Dedifferentiated amniotic fluid mesenchymal stem cell (primary cell): Measurements from ENCODE around the gene OOSP2.
"Not testable (repeated sequence)": the region's sequence is repeated elsewhere in the genome, so short reads cannot be mapped to it uniquely, and the experiment has no call there.

Experiments
- DNase-seq: peaks from one replicate; pipeline ENCODE4 v3.0.0-alpha.2; 2016; ENCODE audit errors: extremely low spot score

The OOSP2 gene, protein sequence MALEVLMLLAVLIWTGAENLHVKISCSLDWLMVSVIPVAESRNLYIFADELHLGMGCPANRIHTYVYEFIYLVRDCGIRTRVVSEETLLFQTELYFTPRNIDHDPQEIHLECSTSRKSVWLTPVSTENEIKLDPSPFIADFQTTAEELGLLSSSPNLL

DNA sequence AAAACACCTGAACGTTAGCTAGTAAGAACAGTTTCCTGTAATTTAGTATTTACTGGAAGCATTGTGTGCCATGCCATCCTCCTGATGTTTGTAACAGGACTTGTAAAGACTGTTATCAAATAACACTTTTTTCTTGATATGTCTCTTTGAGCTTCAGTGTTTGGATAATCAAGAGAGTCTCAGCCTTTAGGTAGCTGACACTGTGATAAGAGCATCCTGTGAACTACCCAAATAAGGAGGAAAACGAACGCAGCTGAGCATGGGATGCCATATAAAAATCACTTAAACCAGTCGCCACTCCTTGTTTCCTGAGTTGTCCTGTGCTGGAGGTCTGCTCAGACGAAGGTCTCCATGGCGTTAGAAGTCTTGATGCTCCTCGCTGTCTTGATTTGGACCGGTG lies at the start of gene OOSP2:
Gene OOSP2 (plus strand): TSS at position 301 of the 400 bp plus-strand sequence. CDS start 51 bp downstream, at position 352.
- no peak for DNase-seq

DNA sequence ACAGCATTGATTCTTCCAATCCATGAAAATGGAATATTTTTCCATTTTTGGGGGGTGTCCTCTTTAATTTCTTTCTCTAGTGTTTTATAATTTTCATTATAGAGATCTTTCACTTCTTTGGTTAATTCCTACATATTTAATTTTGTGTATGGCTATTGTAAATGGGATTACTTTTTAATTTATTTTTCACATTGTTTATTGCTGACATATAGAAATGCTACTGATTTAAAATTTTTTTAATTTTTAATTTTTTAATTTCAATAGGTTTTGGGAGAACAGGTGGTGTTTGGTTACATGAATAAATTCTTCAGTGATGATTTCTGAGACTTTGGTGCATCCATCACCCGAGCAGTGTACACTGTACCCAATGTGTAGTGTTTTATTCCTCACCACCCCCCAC lies 49.8 kb upstream of the OOSP2 start:
- DNase-seq = no peak

DNA sequence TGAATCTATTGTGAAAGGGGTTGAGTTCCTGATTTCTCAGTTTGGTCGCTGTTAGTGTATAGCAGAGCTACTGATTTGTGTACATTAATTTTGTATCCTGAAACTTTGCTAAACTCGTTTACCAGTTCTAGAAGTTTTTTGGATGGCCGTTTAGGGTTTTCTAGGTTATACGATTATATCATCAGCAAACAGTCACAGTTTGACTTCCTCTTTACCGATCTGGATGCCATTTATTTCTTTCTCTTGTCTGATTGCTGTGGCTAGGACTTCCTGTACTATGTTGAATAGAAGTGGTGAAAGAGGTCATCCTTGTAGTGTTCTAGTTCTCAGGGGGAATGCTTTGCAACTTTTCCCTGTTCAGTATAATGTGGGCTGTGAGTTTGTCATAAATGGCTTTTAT lies 47.8 kb upstream of the OOSP2 start:
- no peak for DNase-seq

DNA sequence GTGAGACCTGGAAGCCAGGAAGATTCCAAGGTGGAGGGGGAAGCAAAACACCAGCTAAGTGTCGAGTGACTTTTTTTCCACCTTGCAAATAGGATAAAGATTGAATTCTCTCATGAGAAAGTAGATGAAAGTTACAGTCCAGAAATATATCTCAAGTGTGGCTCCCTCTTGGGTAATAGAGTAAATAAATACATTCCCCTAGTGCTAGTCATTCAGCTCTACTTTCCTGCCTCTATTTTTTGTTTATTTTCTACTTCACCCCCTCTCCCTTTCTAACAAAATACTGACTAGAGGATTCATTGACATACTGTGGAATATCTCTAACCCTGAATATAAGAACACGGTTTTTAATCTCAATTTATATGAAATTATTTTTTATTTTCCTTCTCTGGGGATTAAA lies 42.4 kb upstream of the OOSP2 start:
- DNase-seq = no peak

DNA sequence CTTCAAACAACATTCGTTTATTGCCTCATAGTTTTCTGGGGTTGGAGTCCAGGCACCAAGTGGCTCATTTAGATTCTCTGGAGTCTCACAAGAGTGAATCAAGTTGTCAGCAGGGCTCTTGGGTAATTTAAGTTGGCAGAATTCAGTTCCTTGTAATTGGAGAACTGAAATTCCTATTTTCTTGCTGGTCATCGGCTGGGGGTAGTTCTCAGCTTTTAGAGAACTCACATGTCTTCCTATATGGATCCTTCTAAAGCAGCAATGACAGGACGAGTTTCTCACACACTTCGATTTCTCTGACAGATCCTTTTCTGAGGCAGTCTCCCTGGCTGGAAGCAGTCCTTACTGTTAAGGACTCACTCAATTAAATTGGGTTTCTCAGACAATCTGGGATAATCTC lies 40.5 kb upstream of the OOSP2 start:
- DNase-seq = no peak

DNA sequence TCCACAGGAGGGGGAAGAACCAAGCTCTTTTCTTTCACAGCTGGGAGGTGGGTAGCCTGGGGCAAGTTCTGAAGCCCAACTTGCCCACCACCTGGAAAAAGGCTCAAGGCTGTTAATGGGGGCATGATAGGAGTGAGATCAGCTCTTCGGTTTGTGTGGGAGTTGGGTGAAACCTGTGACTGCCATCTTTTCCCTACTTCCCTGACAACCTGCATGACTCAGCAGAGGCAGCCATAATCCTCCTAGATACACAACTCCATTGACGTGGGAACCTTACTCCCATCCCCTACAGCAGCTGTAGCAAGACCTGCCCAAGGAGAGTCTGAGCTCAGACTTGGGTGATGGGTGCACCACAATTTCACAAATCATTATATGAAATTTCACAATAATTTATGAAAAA lies 36.5 kb upstream of the OOSP2 start:
- no peak for DNase-seq

DNA sequence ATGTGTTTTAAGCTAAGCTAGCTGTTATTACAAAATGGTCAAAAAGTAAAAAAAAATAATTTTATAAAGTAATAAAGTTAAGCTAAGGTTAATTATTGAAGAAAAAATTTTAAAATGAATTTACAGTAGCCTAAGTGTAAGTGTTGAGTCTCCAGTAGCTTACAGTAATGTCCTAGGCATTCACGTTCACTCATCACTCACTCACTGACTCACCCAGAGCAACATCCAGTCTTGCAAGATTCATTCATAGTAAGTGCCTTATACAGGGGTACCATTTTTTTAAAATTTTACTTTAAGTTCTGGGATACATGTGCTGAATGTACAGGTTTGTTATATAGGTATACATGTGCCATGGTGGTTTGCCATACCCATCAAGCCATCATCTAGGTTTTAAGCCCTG lies 34.8 kb upstream of the OOSP2 start:
- DNase-seq = no peak

DNA sequence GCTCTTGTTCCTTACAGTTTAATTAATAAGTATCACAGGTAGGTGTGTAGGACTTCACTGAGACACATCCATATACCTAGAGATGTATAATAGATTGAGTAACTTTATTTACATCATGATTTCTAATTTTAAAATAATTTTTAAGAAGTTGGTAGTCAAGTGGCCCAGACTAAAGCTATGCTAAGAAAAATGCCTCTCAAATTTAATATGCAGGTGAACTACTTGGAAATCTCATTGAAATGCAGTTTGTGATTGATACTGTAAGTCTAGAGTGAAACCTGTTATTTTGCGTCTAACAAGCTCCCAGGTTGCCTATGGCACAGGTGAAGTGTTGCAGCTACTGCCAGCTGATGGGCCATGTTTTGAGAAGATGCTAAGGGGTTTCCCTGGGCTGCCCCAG lies 23.3 kb upstream of the OOSP2 start, which contains the start of gene OOSP4B:
Gene OOSP4B (plus strand): TSS at position 301 of the 400 bp plus-strand sequence.
- no peak for DNase-seq

DNA sequence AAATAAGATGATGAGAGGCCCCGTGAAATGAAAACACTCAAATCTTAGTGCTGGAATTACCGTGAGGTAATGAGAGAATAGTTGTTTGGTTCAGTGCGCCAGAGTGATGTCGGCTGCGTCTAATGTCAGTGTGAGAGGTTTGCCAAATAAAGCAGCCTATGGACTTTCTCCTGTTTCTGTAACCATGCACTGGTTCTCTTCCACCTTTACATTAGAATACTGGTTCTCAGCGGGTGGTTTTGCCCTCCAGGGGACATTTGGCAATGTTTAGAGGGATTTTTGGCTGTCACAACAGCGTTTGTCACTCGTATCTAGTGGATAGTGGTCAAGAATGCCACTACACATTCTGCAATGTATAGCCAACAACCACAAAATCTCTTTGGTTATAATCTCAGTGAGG lies 22.2 kb upstream of the OOSP2 start:
- no peak for DNase-seq

DNA sequence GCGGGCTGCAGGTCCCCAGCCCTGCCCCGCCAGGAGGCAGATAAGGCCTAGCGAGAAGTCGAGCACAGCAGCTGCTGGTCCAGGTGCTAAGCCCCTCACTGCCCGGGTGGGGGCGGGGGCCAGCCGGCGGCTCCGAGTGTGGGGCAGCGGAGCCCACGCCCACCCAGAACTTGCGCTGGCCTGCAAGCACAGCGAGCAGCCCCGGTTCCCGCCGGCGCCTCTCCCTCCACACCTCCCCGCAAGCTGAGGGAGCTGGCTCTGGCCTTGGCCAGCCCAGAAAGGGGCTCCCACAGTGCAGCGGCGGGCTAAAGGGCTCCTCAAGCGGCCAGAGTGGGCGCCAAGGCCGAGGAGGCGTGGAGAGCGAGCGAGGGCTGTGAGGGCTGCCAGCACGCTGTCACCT lies 19.8 kb upstream of the OOSP2 start:
- not testable (repeated sequence) for DNase-seq

DNA sequence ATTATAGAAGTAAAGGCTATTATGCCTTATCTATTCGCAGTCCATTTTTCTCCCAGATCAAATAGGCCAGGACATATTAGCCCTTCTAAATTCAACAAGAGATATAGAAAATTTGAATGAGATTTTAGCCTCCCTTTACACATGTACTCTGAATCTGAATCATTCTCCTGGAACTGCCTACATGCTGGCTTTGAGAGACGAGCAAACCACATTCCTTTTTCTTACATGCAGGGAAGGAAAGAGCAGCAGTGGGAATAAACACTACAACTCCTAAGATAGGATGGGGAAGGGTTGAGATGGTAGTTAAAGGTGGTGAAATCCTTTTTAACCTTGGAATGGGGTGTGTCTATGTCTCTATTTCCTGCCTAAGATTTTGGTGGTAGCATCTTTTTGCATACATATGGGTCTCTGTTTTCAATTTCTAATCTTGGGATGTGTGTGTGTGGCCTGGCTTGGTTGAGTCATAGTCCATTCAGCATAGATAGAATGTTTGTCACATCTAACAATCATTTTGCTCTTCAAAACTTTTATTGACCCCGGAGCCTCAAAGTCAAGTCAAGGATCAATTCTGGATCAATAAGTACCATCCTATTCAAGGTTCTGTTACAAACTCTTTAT lies 11.1 kb upstream of the OOSP2 start:
- no peak for DNase-seq

DNA sequence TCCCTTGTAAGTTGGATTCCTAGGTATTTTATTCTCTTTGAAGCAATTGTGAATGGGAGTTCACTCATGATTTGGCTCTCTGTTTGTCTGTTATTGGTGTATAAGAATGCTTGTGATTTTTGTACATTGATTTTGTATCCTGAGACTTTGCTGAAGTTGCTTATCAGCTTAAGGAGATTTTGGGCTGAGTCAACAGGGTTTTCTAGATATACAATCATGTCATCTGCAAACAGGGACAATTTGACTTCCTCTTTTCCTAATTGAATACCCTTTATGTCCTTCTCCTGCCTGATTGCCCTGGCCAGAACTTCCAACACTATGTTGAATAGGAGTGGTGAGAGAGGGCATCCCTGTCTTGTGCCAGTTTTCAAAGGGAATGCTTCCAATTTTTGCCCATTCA lies 10.2 kb downstream of the OOSP2 start:
- DNase-seq = not testable (repeated sequence)

DNA sequence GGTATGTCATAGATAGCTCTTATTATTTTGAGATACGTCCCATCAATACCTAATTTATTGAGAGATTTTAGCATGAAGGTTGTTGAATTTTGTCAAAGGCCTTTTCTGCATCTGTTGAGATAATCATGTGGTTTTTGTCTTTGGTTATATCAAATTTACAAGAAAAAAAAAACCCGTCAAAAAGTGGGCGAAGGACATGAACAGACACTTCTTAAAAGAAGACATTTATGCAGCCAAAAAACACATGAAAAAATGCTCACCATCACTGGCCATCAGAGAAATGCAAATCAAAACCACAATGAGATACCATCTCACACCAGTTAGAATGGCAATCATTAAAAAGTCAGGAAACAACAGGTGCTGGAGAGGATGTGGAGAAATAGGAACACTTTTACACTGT lies 10.6 kb downstream of the OOSP2 start:
- not testable (repeated sequence) for DNase-seq

DNA sequence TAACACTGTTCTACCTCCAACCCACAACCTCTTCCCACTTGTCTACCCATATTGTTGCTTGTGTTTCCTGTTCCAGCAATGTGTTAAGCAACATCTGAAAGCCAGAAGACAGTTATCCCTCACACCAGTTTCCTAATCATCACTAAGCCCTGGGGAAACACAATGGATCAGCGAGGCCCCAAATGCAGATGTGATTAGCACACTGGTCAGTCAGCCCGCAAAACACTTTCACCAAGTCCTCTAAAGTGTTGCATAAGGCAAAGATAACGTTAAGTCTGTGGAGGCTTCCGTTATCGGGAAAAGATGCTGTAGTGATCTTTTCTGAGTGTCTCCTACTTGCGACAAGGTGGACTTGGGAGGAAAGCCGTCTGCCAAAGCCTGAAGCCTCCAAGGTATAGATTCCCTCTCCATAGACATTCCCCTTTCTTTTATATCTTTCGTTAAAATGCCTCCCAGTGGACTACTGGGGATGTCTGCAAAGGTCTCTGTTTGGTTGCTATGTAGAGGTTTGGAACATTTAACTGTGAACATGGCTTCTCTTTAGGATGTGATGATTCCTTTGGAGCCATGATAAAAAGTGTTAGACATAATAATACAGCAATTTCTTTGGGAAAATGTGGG lies 16.2 kb downstream of the OOSP2 start, which contains the start of gene MS4A3:
Gene MS4A3 (plus strand): TSS at position 317 of the 621 bp plus-strand sequence. CDS start 4,496 bp downstream, outside the sequence.
- no peak for DNase-seq

DNA sequence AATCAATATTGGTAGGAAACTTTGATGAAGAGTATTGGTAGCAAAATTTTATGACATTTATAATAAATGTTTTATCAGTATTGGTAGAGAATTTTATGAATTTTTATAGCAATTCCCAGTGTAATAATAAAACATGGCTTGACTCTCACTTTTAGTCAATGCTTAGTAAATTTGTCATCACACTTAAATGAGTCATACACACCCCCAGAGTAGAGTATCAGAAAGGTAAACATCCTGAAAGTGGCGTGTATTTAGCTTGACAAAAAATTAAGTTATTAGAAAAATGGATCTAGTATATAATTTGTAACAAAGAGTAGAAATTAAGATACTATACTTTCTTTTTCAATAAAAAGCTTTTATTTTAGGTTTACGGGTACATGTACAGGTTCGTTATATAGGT lies 18.8 kb downstream of the OOSP2 start:
- DNase-seq = no peak

DNA sequence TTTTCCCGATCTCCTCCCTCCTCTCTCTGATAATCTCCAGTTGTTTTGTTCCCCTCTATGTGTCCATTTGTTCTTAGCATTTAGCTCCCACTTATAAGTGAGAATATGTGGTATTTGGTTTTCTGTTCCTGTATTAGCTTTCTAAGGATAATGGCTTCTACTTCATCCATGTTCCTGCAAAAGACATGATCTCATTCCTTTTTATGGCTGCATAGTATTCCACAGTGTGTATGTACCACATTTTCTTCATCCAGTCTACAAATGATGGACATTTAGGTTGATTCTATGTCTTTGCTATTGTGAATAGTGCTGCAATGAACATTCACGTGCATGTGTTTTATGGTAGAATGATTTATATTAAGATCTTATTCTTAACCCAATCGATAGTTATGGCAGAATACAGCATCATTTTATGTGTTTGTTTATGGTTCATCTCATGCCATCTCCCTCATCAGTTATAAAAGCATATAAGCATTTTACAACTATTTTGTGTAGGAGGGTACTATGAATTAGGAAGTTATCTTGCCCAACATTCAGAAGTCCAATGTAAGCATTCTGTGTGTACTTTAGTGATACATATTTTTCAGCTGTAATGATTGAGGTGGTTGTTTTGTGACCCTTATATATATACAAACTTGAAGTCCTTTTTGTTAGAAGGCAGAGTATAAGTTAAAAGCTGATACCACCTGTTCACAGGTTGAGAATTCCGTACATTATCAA lies 19.5 kb downstream of the OOSP2 start:
- no peak for DNase-seq

DNA sequence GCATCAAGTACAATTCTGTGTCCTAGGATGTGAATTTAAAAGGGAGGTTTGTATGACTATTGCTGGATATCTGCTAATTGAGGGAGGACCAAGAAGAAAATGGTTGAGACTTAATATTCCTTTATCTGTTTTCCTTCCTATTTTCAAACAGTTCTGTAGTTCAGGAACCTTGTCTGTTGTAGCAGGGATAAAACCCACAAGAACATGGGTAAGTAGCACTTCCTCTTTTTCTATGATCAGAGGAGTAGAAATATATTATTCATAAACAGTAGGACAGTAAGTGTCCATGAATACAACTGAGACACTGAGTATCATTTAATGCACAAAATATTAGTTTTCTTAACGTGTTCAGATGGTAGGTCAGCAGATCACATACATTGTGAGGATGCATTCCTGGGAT lies 23.9 kb downstream of the OOSP2 start:
- DNase-seq = no peak

DNA sequence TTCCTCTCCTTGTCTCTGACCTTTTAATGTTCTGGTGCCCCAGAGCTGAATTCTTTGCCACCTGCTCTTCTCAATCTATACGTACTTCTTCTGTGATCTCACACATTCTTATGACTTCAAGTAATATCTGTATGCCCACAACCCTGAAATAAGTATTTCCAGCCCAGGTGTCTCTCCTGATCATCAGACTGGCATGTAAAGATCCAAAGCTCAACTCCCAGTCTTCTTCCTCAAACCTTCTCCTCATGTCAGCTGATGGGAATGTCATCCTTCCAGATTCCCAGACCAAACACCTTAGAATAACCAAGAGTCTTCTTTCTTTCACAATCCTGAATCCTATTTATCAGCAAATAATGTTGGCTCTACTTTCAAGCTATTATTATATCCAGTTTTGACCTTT lies 25.6 kb downstream of the OOSP2 start:
- DNase-seq = no peak

DNA sequence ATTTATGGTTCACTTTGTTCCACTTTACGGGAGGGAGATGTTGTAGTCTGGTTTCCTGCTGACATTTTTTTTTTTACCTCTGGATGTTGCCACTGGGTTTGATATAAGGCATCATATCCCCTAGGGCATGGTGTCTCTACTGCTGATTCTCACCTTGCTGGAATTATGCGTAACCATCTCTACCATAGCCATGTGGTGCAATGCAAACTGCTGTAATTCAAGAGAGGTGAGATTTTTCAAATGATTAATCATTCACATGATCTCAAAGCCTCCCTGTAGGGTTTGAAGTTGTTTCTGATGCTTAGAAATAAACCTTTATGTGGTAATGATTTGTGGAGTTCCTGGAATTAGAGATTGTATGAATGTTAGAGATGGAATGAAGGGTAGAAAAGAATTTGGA lies 29.2 kb downstream of the OOSP2 start:
- DNase-seq = no peak

DNA sequence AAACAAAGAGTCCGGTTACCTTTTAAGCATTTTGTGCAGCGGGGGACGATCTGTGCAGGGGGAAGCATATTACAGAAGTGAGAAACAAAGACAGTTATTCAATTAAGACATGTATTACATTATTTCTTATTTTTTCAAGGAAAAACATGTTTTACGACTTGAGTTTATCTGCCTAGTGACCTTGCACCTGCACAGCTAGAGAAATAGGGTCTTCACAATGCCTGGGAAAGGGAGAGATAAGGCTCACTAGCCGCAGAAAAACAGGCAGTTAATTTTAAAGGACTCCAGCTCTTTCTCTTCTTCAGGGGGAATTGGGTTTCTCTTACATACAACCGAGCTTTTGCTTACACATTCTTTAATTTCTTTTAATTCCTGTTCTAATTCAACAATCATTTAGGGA lies 31.4 kb downstream of the OOSP2 start:
- not testable (repeated sequence) for DNase-seq

DNA sequence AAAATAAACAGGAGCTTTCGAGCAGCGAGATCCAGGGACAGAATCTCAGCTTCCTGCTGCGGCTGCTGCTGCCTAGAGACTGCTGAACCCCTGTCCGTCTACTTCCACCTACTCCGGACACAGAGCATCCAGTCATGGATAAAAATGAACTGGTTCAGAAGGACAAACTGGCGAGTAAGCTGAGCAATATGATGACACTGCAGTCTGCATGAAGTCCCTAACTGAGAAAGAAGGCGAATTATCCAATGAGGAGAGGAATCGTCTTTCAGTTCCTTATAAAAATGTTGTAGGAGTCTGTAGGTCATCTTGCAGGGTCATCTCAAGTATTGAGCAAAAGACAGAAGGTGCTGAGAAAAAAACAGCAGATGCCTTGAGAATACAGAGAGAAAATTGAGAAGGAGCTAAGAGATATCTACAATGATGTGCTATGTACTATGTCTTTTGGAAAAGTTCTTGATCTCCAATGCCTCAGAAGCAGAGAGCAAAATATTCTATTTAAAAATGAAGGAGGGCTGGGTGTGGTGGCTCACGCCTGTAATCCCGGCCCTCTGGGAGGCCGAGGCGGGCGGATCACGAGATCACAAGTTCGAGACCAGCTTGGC lies 37.1 kb downstream of the OOSP2 start:
- DNase-seq = no peak

DNA sequence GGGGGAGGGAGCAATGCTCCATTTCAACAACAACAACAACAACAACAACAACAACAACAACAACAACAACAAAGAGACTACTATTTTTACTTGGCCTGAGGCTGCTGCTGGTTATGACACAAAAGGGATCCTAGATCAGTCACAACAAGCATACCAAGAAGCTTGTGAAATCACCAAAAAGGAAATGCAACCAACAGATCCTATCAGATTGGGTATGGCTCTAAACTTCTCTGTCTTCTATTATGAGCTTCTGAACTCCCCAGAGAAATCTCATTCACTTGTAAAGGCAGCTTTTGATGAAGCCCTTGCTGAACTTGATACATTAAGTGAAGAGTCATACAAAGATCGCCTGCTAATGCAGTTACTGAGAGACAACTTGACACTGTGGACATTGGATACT lies 37.8 kb downstream of the OOSP2 start:
- DNase-seq = no peak
